Psoas muscle (tissue), 8 donors: ENCODE data around the gene CELF2. TPM values are rescaled to one million over a fixed set of nuclear protein-coding genes. Genes with fewer than 3 reads are reported as not detected.

Experiments
- ATAC-seq, 4 donors: fragments of 200-7000 bp; cut with Tn5 transposase; one replicate each; pipeline ENCODE4 v1.9.1; 2020; ENCODE audit warnings: moderate library complexity in 3 of 4, mild to moderate bottlenecking in 2 of 4
- DNase-seq, 2 donors: peaks; one replicate each; pipeline ENCODE4 v3.0.0-alpha.2; 2020
- H3K27ac ChIP-seq: fragments of 200-600 bp; one replicate; pipeline ENCODE4 v1.8.0; 2022
- H3K27me3 ChIP-seq, 3 donors: fragments of 200-600 bp in 1 of 3; one replicate each; pipeline versions ENCODE4 v1.6.1 to v1.8.0; 2013 to 2022; ENCODE audit warnings: low read length in 2 of 3, mild to moderate bottlenecking in 2 of 3, moderate library complexity in 1 of 3; ENCODE audit not compliant: insufficient read depth in 3 of 3
- H3K36me3 ChIP-seq, 2 donors: fragments of 200-600 bp in 1 of 2; one replicate each; pipeline versions ENCODE4 v1.6.1 to v1.8.0; 2013 to 2022; ENCODE audit warnings: low read depth in 1 of 2, mild to moderate bottlenecking in 1 of 2, moderate library complexity in 1 of 2; ENCODE audit not compliant: insufficient read depth in 1 of 2
- H3K4me1 ChIP-seq: fragments of 200-600 bp; one replicate; pipeline ENCODE4 v1.8.0; 2022
- H3K4me3 ChIP-seq: fragments of 200-600 bp; one replicate; pipeline ENCODE4 v1.8.0; 2022; ENCODE audit warnings: mild to moderate bottlenecking
- H3K9me3 ChIP-seq: fragments of 200-600 bp; one replicate; pipeline ENCODE4 v1.8.0; 2022
- CTCF ChIP-seq: fragments of 200-600 bp; IDR thresholded peaks from one replicate; pipeline ENCODE4 v1.8.0; 2022; ENCODE audit warnings: antibody characterized with exemption
- WGBS, 3 donors: extraction: QIAGEN DNeasy Blood & Tissue Kit; methylation state at CpG; one replicate each; pipeline versions ENCODE4 v1.1.6 to v1.1.7; 2013; 5-methylcytosine and 5-hydroxymethylcytosine counted together
- intact Hi-C, 2 donors: fragments of 100-400 bp; cut with DNase I; formaldehyde crosslinking; loops; one replicate each; pipeline versions ENCODE4 v1.11.0 to v1.14.2; 2022
- polyA plus RNA-seq, 3 donors: library from polyadenylated mRNA; stranded (reverse); fragments of 200-250 nt; gene quantifications; one replicate each; pipeline ENCODE4 v1.2.3, GENCODE V29; 2013
- total RNA-seq, 4 donors: library from RNA; stranded (reverse); fragmentation: NEBNext Ultra II Directional in 2 of 4; extraction: Animal tissue kit (Norgen Biotek cat#: 25700) in 2 of 4; gene quantifications; one replicate each; pipeline versions ENCODE4 v1.2.1 to v1.2.4, GENCODE V29; 2021 to 2023
- donor health status: healthy with polysubstance abuse.
- donor health status: DM: no; HTN: no; CAD: no; lungs with moderate emphysema.
- donor health status: Bipolar disorder and iron deficiency.
- donor health status: healthy.
- donor health status: DM: yes; HTN: yes; CAD: no.
- donor health status: DM: no; HTN: no; CAD: no.
- donor health status: DM: no; HTN: no; CAD: no.
- donor health status: DM: yes; HTN: yes; CAD: no.

Gene CELF2
- total and polyA plus RNA-seq, 7 donors, result 9.8 to 47.8 (median 29.0) TPM

- H3K9me3 ChIP-seq, result no peaks in the 10 kb centered on the region
- TF ChIP-seq CTCF, result no peak
- H3K27ac ChIP-seq, result no peak overlapping the region
- no peaks in the 10 kb centered on the region for H3K4me1 ChIP-seq
- H3K27me3 ChIP-seq, result no peaks in the 10 kb centered on the region
- H3K36me3 ChIP-seq, result no peaks in the 10 kb centered on the region
- no peak for ATAC-seq
- WGBS, 3 donors, result 21 to 38% (median 24%) methylated on average over 3 of the region's 3 CpGs
- intact Hi-C loops, result no loop called here
- no peak overlapping the region for H3K4me3 ChIP-seq
- no peak for DNase-seq
These were observed 339.8 kb downstream of the CELF2 start for GRCh38 chr10:11357439-11357838.

- no peak for ATAC-seq
- intact Hi-C loops, result no loop called here
- no peak overlapping the region for H3K4me3 ChIP-seq
These were observed 340.3 kb downstream of the CELF2 start for GRCh38 chr10:11358011-11358410.

GRCh38 chr10:11358923-11359575, 341.4 kb downstream of the CELF2 start:
- whole genome bisulfite sequencing, 3 donors, result 64 to 82% (median 71%) methylated on average over 4 of the region's 4 CpGs
- H3K27me3 ChIP-seq, result no peaks in the 10 kb centered on the region
- no peaks in the 10 kb centered on the region for H3K36me3 ChIP-seq
- ATAC-seq, result no peak
- no peaks in the 10 kb centered on the region for H3K9me3 ChIP-seq
- no peak overlapping the region for H3K27ac ChIP-seq
- no peak for DNase-seq
- TF ChIP-seq CTCF, result no peak
- intact Hi-C loops, result no loop called here
- no peak overlapping the region for H3K4me3 ChIP-seq
- H3K4me1 ChIP-seq, result no peaks in the 10 kb centered on the region

More at GRCh38 chr10:11358011-11358410, 340.3 kb downstream of the CELF2 start:
- WGBS, 3 donors, result 19 to 58% (median 29%) methylated on average over 3 of the region's 3 CpGs
- no peak overlapping the region for H3K27ac ChIP-seq
- TF ChIP-seq CTCF, result no peak
- H3K36me3 ChIP-seq, result no peaks in the 10 kb centered on the region
- H3K27me3 ChIP-seq, result no peaks in the 10 kb centered on the region
- DNase-seq, result no peak
- H3K4me1 ChIP-seq, result no peaks in the 10 kb centered on the region
- no peaks in the 10 kb centered on the region for H3K9me3 ChIP-seq

- Histone ChIP-seq H3K9me3 (no peaks in the 10 kb centered on the region), H3K4me3 (no peak overlapping the region), H3K27me3 (no peaks in the 10 kb centered on the region), H3K36me3 (no peaks in the 10 kb centered on the region), H3K27ac (no peak overlapping the region), H3K4me1 (no peaks in the 10 kb centered on the region)
- WGBS, 3 donors, result 24 to 51% (median 41%) methylated on average over 3 of the region's 3 CpGs
- TF ChIP-seq CTCF, result no peak
- DNase-seq (no peak), ATAC-seq (peak in 3 of 4 donors; percentile 40 to 62 (median 62))
- intact Hi-C loops, result no loop called here
These were observed 342.2 kb downstream of the CELF2 start for GRCh38 chr10:11359869-11360268.

GRCh38 chr10:11363497-11363896, 345.8 kb downstream of the CELF2 start:
- 87 to 97% (median 91%) methylated on average over 7 of the region's 7 CpGs for WGBS, 3 donors

More at GRCh38 chr10:11363497-11363896, 345.8 kb downstream of the CELF2 start:
- no peak for TF ChIP-seq CTCF
- H3K4me3 ChIP-seq, result no peak overlapping the region
- no peak for DNase-seq
- no peaks in the 10 kb centered on the region for H3K27me3 ChIP-seq
- no peaks in the 10 kb centered on the region for H3K36me3 ChIP-seq
- ATAC-seq, result no peak
- H3K27ac ChIP-seq, result no peak overlapping the region
- intact Hi-C loops, result no loop called here
- no peaks in the 10 kb centered on the region for H3K4me1 ChIP-seq
- H3K9me3 ChIP-seq, result no peaks in the 10 kb centered on the region
